Neural cell (in vitro differentiated cells): Measurements from ENCODE around the gene SESN2. TPM values are rescaled to one million over a fixed set of nuclear protein-coding genes. Genes with fewer than 3 reads are reported as not detected.

Source experiments
- H2AFZ ChIP-seq: fragments of 200-600, 300-800 bp; sonication (generic), shearing (Covaris generic); 2 replicates; pipeline ENCODE4 v1.6.0; 2014; ENCODE audit warnings: low read depth, mild to moderate bottlenecking, antibody characterized with exemption, low read length, moderate library complexity
- H3F3A ChIP-seq: fragments of 200-600 bp; shearing (Covaris generic); 2 replicates; pipeline ENCODE4 v1.6.1; 2016; ENCODE audit warnings: mild to moderate bottlenecking, moderate library complexity, mixed read lengths, antibody characterized with exemption, low read length; ENCODE audit not compliant: insufficient read depth, poor library complexity, severe bottlenecking
- H3K27ac ChIP-seq: fragments of 200-600, 300-800 bp; sonication (generic), shearing (Covaris generic); 2 replicates; pipeline ENCODE4 v1.5.1; 2014; ENCODE audit warnings: mild to moderate bottlenecking, low read length, moderate library complexity
- H3K27me3 ChIP-seq: fragments of 300-800, 200-600 bp; sonication (generic), shearing (Covaris generic); 2 replicates; pipeline ENCODE4 v1.6.0; 2014; ENCODE audit warnings: mild to moderate bottlenecking, low read depth, low read length, moderate library complexity; ENCODE audit not compliant: insufficient read depth
- H3K36me3 ChIP-seq: fragments of 300-800, 200-600 bp; sonication (generic), shearing (Covaris generic); 2 replicates; pipeline ENCODE4 v1.5.1; 2014; ENCODE audit warnings: mild to moderate bottlenecking, antibody characterized with exemption, low read length, moderate library complexity; ENCODE audit not compliant: insufficient read depth
- H3K4me2 ChIP-seq: fragments of 300-800, 200-600 bp; sonication (generic), shearing (Covaris generic); 2 replicates; pipeline ENCODE4 v1.6.0; 2014; ENCODE audit warnings: mild to moderate bottlenecking, low read length
- H3K4me3 ChIP-seq: fragments of 300-800, 200-600 bp; sonication (generic), shearing (Covaris generic); 2 replicates; pipeline ENCODE4 v1.5.1; 2014; ENCODE audit warnings: mild to moderate bottlenecking, low read length, moderate library complexity
- H3K79me2 ChIP-seq: fragments of 200-600 bp; shearing (Covaris generic); replicated peaks from 2 replicates; pipeline ENCODE4 v1.6.0; 2014; ENCODE audit warnings: mild to moderate bottlenecking, low read length, moderate library complexity; ENCODE audit not compliant: insufficient read depth
- H3K9ac ChIP-seq: fragments of 300-800, 200-600 bp; sonication (generic), shearing (Covaris generic); 2 replicates; pipeline ENCODE4 v1.6.1; 2016; ENCODE audit warnings: mild to moderate bottlenecking, low read length, mixed read lengths
- H3K9me2 ChIP-seq: fragments of 200-600 bp; shearing (Covaris generic); 2 replicates; pipeline ENCODE4 v1.6.1; 2016; ENCODE audit warnings: mild to moderate bottlenecking, low read length, mixed read lengths; ENCODE audit not compliant: insufficient read depth
- H3K9me3 ChIP-seq: fragments of 200-600, 300-800 bp; sonication (generic), shearing (Covaris generic); 2 replicates; pipeline ENCODE4 v1.6.1; 2016; ENCODE audit warnings: mild to moderate bottlenecking, mixed run types, low read length, moderate library complexity, mixed read lengths
- H4K20me1 ChIP-seq: fragments of 200-600 bp; shearing (Covaris generic); 2 replicates; pipeline ENCODE4 v1.6.1; 2016; ENCODE audit warnings: mild to moderate bottlenecking, mixed run types; ENCODE audit not compliant: insufficient read depth
- EP300 ChIP-seq: fragments of 450-650 bp; conservative IDR thresholded peaks from 2 replicates; pipeline ENCODE4 v1.6.1; 2014; ENCODE audit warnings: antibody characterized with exemption, mild to moderate bottlenecking, moderate library complexity; ENCODE audit not compliant: poor library complexity, severe bottlenecking
- EZH2 ChIP-seq: fragments of 200-600, 300-800 bp; shearing (Covaris generic), sonication (generic); IDR thresholded peaks from 2 replicates; pipeline ENCODE4 v1.6.1; 2014; ENCODE audit warnings: antibody characterized with exemption, low read length, borderline replicate concordance, mild to moderate bottlenecking; ENCODE audit not compliant: insufficient read depth, poor library complexity, severe bottlenecking
- MXI1 ChIP-seq: fragments of 450-650 bp; conservative IDR thresholded peaks from 2 replicates; pipeline ENCODE4 v1.6.1; 2014; ENCODE audit warnings: antibody characterized with exemption, mild to moderate bottlenecking; ENCODE audit not compliant: poor library complexity, severe bottlenecking
- POLR2AphosphoS5 ChIP-seq: IDR thresholded peaks from 2 replicates; pipeline ENCODE4 v1.6.1; 2012
- RAD21 ChIP-seq: fragments of 450-650 bp; conservative IDR thresholded peaks from 2 replicates; pipeline ENCODE4 v1.6.1; 2014; ENCODE audit warnings: antibody characterized with exemption, mild to moderate bottlenecking, moderate library complexity
- REST ChIP-seq: IDR thresholded peaks from 2 replicates; pipeline ENCODE4 v1.6.1; 2012; ENCODE audit warnings: borderline replicate concordance
- SMC3 ChIP-seq: fragments of 450-650 bp; conservative IDR thresholded peaks from 2 replicates; pipeline ENCODE4 v1.6.1; 2014; ENCODE audit warnings: antibody characterized with exemption, mild to moderate bottlenecking, moderate library complexity; ENCODE audit not compliant: poor library complexity
- TAF1 ChIP-seq: IDR thresholded peaks from 2 replicates; pipeline ENCODE4 v1.6.1; 2012; ENCODE audit warnings: low read depth
- polyA minus RNA-seq: library from RNA; depleted of rRNA, polyadenylated mRNA; stranded (reverse); fragments of >200 nt; gene quantifications from 2 replicates; pipeline ENCODE4 v1.2.3, GENCODE V29; 2014
- polyA plus RNA-seq: library from polyadenylated mRNA; depleted of rRNA; stranded (reverse); fragments of >200 nt; gene quantifications from 2 replicates; pipeline ENCODE4 v1.2.3, GENCODE V29; 2014
- TF ChIP-seq, protein P1 (sequence below): fragments of 450-650 bp; IDR thresholded peaks from 2 replicates; pipeline ENCODE4 v1.5.1; 2014; ENCODE audit warnings: antibody characterized with exemption, mild to moderate bottlenecking, moderate library complexity; ENCODE audit not compliant: poor library complexity, severe bottlenecking

The SESN2 gene
- 7.7 and 9.3 TPM in 2 replicates for polyA plus RNA-seq
- polyA minus RNA-seq: 13.0 and 14.1 TPM in 2 replicates

DNA sequence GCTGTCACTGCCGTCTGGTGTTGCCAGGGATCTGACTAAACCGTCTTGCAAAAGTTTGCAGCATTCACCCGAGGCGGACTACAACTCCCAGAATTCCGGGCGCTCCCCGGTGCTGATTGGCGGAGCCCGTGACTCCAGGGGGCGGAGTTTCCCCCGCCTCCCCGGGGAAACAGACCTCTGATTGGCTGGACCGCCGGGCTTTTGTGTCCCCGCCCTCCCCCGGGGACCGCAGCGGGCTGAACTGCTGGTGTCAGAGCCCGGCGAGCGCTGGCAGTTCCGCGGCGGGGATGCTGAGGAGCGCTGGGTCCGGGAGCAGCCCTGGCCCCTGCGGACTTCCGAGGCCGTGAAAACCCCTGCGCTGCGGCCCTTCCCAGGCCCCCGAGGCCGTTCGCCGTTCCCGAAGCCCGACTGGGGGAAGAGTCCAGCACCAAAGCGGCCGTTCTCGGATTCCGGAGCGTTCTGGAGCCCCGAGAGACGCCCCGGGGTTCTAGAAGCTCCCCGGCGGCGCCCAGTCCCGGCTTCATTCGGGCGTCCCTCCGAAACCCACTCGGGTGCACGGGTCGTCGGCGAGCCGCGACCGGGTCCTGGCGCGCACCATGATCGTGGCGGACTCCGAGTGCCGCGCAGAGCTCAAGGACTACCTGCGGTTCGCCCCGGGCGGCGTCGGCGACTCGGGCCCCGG is at the start of gene SESN2:
TSS of gene SESN2 (plus strand) at position 267 of the 682 bp plus-strand sequence. CDS start at position 597, 330 bp downstream.
- no peaks in the 10 kb centered on the region for H3K36me3 ChIP-seq
- H3K9ac ChIP-seq: peak within 1 kb of the TSS; percentile 86
- peak within 1 kb of the TSS; percentile 90 for H2AFZ ChIP-seq
- H3K4me2 ChIP-seq: peak within 1 kb of the TSS; percentile 44
- peak within 1 kb of the TSS; percentile 66 for H3K27ac ChIP-seq
- H3K4me3 ChIP-seq: peak within 1 kb of the TSS; percentile 99
- peak; percentile 38 for TF ChIP-seq SMC3
- no peak for TF ChIP-seq EP300
- TF ChIP-seq REST: peak; percentile 89
- peak; percentile 94 for TF ChIP-seq POLR2AphosphoS5
- TF ChIP-seq MXI1: peak; percentile 47
- TF ChIP-seq RAD21: peak; percentile 35
- TF ChIP-seq TAF1: peak; percentile 77
- no peak for TF ChIP-seq EZH2
- TF ChIP-seq, protein P1, sequence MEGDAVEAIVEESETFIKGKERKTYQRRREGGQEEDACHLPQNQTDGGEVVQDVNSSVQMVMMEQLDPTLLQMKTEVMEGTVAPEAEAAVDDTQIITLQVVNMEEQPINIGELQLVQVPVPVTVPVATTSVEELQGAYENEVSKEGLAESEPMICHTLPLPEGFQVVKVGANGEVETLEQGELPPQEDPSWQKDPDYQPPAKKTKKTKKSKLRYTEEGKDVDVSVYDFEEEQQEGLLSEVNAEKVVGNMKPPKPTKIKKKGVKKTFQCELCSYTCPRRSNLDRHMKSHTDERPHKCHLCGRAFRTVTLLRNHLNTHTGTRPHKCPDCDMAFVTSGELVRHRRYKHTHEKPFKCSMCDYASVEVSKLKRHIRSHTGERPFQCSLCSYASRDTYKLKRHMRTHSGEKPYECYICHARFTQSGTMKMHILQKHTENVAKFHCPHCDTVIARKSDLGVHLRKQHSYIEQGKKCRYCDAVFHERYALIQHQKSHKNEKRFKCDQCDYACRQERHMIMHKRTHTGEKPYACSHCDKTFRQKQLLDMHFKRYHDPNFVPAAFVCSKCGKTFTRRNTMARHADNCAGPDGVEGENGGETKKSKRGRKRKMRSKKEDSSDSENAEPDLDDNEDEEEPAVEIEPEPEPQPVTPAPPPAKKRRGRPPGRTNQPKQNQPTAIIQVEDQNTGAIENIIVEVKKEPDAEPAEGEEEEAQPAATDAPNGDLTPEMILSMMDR: no peak
- peaks cover 25% of the 10 kb centered on the region for H3K79me2 ChIP-seq
- no peaks in the 10 kb centered on the region for H3K9me3 ChIP-seq
- no peaks in the 10 kb centered on the region for H3K27me3 ChIP-seq
- no peaks in the 10 kb centered on the region for H3K9me2 ChIP-seq
- no peaks in the 10 kb centered on the region for H4K20me1 ChIP-seq
- no peaks in the 10 kb centered on the region for H3F3A ChIP-seq

DNA sequence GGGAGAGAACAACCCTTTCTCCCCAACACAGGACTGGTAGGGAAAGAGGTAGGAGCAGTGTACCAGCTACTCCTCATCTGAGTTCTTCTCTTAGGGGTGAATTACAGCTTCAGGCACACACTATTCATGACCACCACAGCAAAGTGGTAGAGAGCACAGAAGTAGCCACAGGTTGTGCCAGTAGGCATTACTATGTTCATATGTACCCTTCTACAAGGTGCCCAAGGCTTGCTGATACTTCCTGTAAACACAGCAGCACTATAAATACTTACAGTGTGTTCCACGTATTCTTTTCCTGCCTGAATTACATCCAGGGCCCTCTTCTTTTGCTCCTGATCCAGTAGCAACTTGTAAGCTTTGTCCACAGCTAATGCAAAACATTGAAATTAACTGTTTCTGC is 49.6 kb upstream of the SESN2 start:
- no peaks in the 10 kb centered on the region for H3K27me3 ChIP-seq
- H3K36me3 ChIP-seq: no peaks in the 10 kb centered on the region
- no peak overlapping the region for H3K4me3 ChIP-seq
- H3K9me2 ChIP-seq: no peaks in the 10 kb centered on the region
- H2AFZ ChIP-seq: no peak overlapping the region
- H3K27ac ChIP-seq: no peak overlapping the region
- no peaks in the 10 kb centered on the region for H3K79me2 ChIP-seq
- TF ChIP-seq SMC3 (no peak), TAF1 (no peak), EZH2 (no peak), MXI1 (no peak), POLR2AphosphoS5 (no peak), RAD21 (no peak), REST (no peak), EP300 (no peak)
- TF ChIP-seq, protein P1: no peak
- H3K9ac ChIP-seq: no peak overlapping the region
- no peak overlapping the region for H3K4me2 ChIP-seq
- H4K20me1 ChIP-seq: no peaks in the 10 kb centered on the region
- no peaks in the 10 kb centered on the region for H3F3A ChIP-seq
- no peaks in the 10 kb centered on the region for H3K9me3 ChIP-seq
